Esophagus muscularis mucosa (tissue), 3 donors: ENCODE data around the gene MAP3K3.

Experiments used
- POLR2A ChIP-seq: fragments of 450-650 bp; IDR thresholded peaks from one replicate; pipeline ENCODE4 v1.6.1; 2017; ENCODE audit warnings: antibody characterized with exemption, moderate library complexity, mild to moderate bottlenecking, low read depth
- POLR2AphosphoS5 ChIP-seq, 2 donors: sonication (generic); formaldehyde crosslinking; IDR thresholded peaks; one replicate each; pipeline ENCODE4 v1.6.1; 2017; ENCODE audit warnings: antibody characterized with exemption in 2 of 2
- TF ChIP-seq, protein P1 (sequence below), 3 experiments: fragments of 200-600 bp in 2 of 3; fragments of 450-650 bp in 1 of 3; sonication (generic) in 2 of 3; IDR thresholded peaks; one replicate each; pipeline ENCODE4 v1.5.1; 2017 to 2019; ENCODE audit warnings: antibody characterized with exemption in 3 of 3, mild to moderate bottlenecking in 2 of 3, moderate library complexity in 1 of 3

DNA sequence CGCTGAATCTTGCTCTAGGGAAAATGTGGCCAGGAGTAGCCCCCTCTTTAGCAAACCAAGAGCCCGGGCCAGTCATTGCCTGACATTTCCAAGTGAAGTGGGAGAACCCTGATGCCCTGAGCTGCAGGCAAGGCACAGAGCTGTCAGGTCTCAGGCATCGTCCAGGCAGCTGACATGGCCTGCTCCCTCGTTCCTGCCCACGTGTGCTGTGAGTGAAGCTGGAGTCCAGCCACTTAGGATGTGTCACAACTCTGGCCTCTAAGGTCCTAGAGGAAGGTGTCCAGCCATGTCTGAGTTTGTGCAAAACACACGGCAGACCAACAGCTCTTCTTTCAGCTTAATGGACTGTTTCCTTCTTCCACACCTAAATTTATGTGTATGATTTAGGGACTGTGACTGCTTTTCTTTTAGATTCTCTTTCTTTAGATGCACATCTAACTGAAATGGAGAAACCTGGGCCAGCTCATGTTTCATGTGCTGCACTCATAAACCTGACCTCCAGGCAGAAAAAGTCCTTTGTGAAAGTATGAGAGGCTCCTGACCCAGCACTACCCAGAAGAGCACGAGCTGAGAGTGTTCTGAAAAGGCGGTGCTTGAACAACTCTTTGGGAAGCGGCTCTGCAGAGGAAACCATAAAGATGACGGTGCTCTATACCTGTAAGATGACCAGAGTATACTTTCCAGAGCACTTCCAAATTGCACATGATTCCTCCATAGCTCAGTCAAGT lies 92.5 kb downstream of the MAP3K3 start:
- TF ChIP-seq POLR2A (no peak), POLR2AphosphoS5 (IDR thresholded peaks at IDR 0.05) (no peak)
- TF ChIP-seq, protein P1, sequence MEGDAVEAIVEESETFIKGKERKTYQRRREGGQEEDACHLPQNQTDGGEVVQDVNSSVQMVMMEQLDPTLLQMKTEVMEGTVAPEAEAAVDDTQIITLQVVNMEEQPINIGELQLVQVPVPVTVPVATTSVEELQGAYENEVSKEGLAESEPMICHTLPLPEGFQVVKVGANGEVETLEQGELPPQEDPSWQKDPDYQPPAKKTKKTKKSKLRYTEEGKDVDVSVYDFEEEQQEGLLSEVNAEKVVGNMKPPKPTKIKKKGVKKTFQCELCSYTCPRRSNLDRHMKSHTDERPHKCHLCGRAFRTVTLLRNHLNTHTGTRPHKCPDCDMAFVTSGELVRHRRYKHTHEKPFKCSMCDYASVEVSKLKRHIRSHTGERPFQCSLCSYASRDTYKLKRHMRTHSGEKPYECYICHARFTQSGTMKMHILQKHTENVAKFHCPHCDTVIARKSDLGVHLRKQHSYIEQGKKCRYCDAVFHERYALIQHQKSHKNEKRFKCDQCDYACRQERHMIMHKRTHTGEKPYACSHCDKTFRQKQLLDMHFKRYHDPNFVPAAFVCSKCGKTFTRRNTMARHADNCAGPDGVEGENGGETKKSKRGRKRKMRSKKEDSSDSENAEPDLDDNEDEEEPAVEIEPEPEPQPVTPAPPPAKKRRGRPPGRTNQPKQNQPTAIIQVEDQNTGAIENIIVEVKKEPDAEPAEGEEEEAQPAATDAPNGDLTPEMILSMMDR (IDR thresholded peaks at IDR 0.05): no peak
